Measurements from ENCODE around the gene SV2A.
"Not testable (repeated sequence)": the region's sequence is repeated elsewhere in the genome, so short reads cannot be mapped to it uniquely, and the experiment has no call there.

Gene SV2A

GRCh38 chr1:149881876-149882275, 35.8 kb downstream of the SV2A start:
- DNase-seq (ENCODE audit: low read depth in 1 of 2, low spot score in 1 of 2) = no peak
- H3K27me3 ChIP-seq (ENCODE audit: insufficient read depth, poor library complexity, severe bottlenecking) = no peaks in the 10 kb centered on the region
- no peak for TF ChIP-seq GABPA (IDR thresholded peaks at IDR 0.05; ENCODE audit: low read depth)
- no peak overlapping the region for H3K27ac ChIP-seq (replicated peaks)
- H3K4me3 ChIP-seq (replicated peaks; ENCODE audit: insufficient read depth, low read length) = no peak overlapping the region

- no peak overlapping the region for H3K27ac ChIP-seq (replicated peaks)
- TF ChIP-seq GABPA (IDR thresholded peaks at IDR 0.05; ENCODE audit: low read depth) (no peak), REST (IDR thresholded peaks at IDR 0.05; ENCODE audit: insufficient replicate concordance, low read depth) (no peak), SPI1 (IDR thresholded peaks at IDR 0.05; ENCODE audit: borderline replicate concordance, low read depth) (no peak), POLR2AphosphoS5 (IDR thresholded peaks at IDR 0.05; ENCODE audit: low read depth) (no peak), CTCF (IDR thresholded peaks at IDR 0.05; ENCODE audit: insufficient read depth, low read length) (no peak)
- no peak overlapping the region for H3K4me3 ChIP-seq (replicated peaks; ENCODE audit: insufficient read depth, low read length)
- DNase-seq (ENCODE audit: low read depth in 1 of 2, low spot score in 1 of 2) = no peak
- no peaks in the 10 kb centered on the region for H3K27me3 ChIP-seq (ENCODE audit: insufficient read depth, poor library complexity, severe bottlenecking)
These were observed 38.1 kb downstream of the SV2A start for GRCh38 chr1:149879556-149879955.

- TF ChIP-seq REST (IDR thresholded peaks at IDR 0.05; ENCODE audit: insufficient replicate concordance, low read depth) (no peak), CTCF (IDR thresholded peaks at IDR 0.05; ENCODE audit: insufficient read depth, low read length) (no peak), GABPA (IDR thresholded peaks at IDR 0.05; ENCODE audit: low read depth) (no peak), POLR2AphosphoS5 (IDR thresholded peaks at IDR 0.05; ENCODE audit: low read depth) (no peak), SPI1 (IDR thresholded peaks at IDR 0.05; ENCODE audit: borderline replicate concordance, low read depth) (no peak)
- Histone ChIP-seq H3K27me3 (ENCODE audit: insufficient read depth, poor library complexity, severe bottlenecking) (no peaks in the 10 kb centered on the region), H3K27ac (replicated peaks) (no peak overlapping the region), H3K4me3 (replicated peaks; ENCODE audit: insufficient read depth, low read length) (no peak overlapping the region)
- no peak for DNase-seq (ENCODE audit: low read depth in 1 of 2, low spot score in 1 of 2)
These were observed 40.3 kb downstream of the SV2A start for GRCh38 chr1:149877211-149877946.

- DNase-seq (ENCODE audit: low read depth in 1 of 2, low spot score in 1 of 2); H3K27me3 ChIP-seq (ENCODE audit: insufficient read depth, poor library complexity, severe bottlenecking); H3K4me3 ChIP-seq (replicated peaks; ENCODE audit: insufficient read depth, low read length); H3K27ac ChIP-seq (replicated peaks): not testable (repeated sequence)
These were observed 44.6 kb downstream of the SV2A start for GRCh38 chr1:149873060-149873459.

GRCh38 chr1:149866887-149867286, 50.8 kb downstream of the SV2A start:
- H3K4me3 ChIP-seq (replicated peaks; ENCODE audit: insufficient read depth, low read length); H3K27me3 ChIP-seq (ENCODE audit: insufficient read depth, poor library complexity, severe bottlenecking); DNase-seq (ENCODE audit: low read depth in 1 of 2, low spot score in 1 of 2); H3K27ac ChIP-seq (replicated peaks): not testable (repeated sequence)

- not testable (repeated sequence) for H3K27me3 ChIP-seq (ENCODE audit: insufficient read depth, poor library complexity, severe bottlenecking); H3K4me3 ChIP-seq (replicated peaks; ENCODE audit: insufficient read depth, low read length); DNase-seq (ENCODE audit: low read depth in 1 of 2, low spot score in 1 of 2); H3K27ac ChIP-seq (replicated peaks)
These were observed 56.1 kb downstream of the SV2A start for GRCh38 chr1:149861497-149862054.

- DNase-seq (ENCODE audit: low read depth in 1 of 2, low spot score in 1 of 2); H3K27ac ChIP-seq (replicated peaks); H3K27me3 ChIP-seq (ENCODE audit: insufficient read depth, poor library complexity, severe bottlenecking); H3K4me3 ChIP-seq (replicated peaks; ENCODE audit: insufficient read depth, low read length): not testable (repeated sequence)
These were observed 56.8 kb downstream of the SV2A start for GRCh38 chr1:149860684-149861496.

- H3K27me3 ChIP-seq (ENCODE audit: insufficient read depth, poor library complexity, severe bottlenecking); H3K4me3 ChIP-seq (replicated peaks; ENCODE audit: insufficient read depth, low read length); H3K27ac ChIP-seq (replicated peaks); DNase-seq (ENCODE audit: low read depth in 1 of 2, low spot score in 1 of 2): not testable (repeated sequence)
These were observed 57.4 kb downstream of the SV2A start for GRCh38 chr1:149860271-149860670.

Data from HL-60 (cell line).